ENCODE results near the gene PCP4L1.
"Not testable (repeated sequence)": the region's sequence is repeated elsewhere in the genome, so short reads cannot be mapped to it uniquely, and the experiment has no call there.

PCP4L1 gene

GRCh38 chr1:161258439-161259344 is at the start of gene PCP4L1:
Gene PCP4L1 (plus strand): TSS chr1:161258745. CDS start chr1:161258975, 230 bp downstream.
- peak; percentile 58 for DNase-seq (ENCODE audit: low read depth)

- DNase-seq (ENCODE audit: low read depth): peak; percentile 77
These were observed 48.6 kb upstream of the PCP4L1 start for GRCh38 chr1:161209790-161210409.

- no peak for DNase-seq (ENCODE audit: low read depth)
These were observed 44.2 kb upstream of the PCP4L1 start for GRCh38 chr1:161214369-161214768.

DNA sequence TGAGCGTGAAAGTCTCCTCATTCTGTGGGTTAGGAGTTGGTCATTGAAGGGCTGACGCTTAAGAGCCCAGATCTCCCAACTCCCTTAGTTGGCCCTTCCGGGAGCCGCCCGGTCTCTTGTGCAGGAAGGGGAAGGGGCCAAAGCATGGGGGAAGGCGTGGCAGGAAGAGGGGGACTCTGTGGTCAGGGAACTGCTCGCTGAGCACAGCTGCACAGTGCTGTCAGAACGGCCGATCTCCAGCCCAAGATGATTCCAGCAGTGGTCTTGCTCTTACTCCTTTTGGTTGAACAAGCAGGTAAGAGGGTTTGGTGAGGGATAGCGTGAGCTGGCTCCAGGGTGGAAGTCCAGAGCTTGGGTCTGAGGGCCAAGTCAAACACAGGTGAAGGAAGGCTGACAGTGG is 43.5 kb upstream of the PCP4L1 start, which contains the start of gene FCER1G:
TSS of gene FCER1G (plus strand) at position 220 of the 400 bp plus-strand sequence. CDS start at position 247, 27 bp downstream.
- no peak for DNase-seq (ENCODE audit: low read depth)

GRCh38 chr1:161216945-161217712 is 41.4 kb upstream of the PCP4L1 start:
- peak; percentile 72 for DNase-seq (ENCODE audit: low read depth)

- DNase-seq (ENCODE audit: low read depth): no peak
These were observed 40.7 kb upstream of the PCP4L1 start for GRCh38 chr1:161217831-161218230.

- DNase-seq (ENCODE audit: low read depth): no peak
These were observed 40.1 kb upstream of the PCP4L1 start for GRCh38 chr1:161218301-161219077.

DNA sequence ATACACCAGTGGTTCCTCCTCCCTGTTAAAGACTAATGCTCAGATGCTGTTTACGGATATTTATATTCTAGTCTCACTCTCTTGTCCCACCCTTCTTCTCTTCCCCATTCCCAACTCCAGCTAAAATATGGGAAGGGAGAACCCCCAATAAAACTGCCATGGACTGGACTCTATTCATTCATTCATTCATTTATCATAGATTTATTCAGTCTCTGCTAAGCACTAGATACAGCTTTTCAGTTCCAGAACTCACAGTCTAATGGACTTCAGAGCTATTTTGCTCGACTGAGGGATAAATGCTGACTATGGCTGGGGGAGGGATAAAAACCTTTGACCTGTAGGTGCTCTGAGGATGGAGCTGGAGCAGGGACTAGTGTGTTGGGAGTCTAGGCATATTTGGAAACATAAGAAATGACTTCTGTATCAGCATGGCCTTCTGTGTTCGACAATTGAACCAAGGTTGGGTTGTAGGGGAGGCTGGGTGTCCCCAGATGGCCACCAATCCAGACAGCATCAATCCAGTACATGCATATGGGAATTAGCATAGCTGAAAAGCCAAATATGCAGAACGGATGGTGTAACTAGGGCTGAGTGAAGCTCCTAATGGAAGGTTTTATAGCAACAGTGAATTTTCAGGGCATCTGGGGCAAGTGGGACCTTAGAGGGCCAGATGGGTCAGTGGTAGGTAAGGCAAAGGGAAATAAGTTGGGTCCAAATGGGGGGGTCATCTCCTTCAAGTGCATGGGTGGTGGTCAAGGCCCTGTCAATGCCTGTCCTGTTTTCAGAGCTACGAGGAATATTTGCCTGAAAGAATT is 39.3 kb upstream of the PCP4L1 start:
- no peak for DNase-seq (ENCODE audit: low read depth)

DNA sequence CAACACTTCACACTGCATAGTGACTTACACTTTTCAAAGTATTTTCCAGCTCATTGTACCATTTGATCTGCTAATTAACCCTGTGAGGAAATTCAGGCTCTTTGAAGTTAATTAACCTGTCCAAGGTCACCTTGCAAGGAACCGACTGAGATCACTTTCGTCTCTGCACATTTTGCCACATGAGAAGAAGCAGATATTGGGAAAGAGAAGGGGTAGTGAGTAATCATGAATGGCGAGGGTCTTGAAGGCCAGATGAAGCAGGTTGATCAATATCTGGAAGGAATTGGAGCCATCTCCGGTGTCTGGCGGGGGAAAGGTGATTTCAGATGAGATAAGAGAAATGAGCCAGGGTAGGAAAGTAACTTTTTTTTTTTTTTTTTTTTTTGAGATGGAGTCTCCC is 38.5 kb upstream of the PCP4L1 start:
- no peak for DNase-seq (ENCODE audit: low read depth)

- DNase-seq (ENCODE audit: low read depth): no peak
These were observed 36.1 kb upstream of the PCP4L1 start for GRCh38 chr1:161222175-161223019.

- DNase-seq (ENCODE audit: low read depth): no peak
These were observed 34.5 kb upstream of the PCP4L1 start for GRCh38 chr1:161223805-161224694.

GRCh38 chr1:161224695-161225087 is 33.9 kb upstream of the PCP4L1 start:
- not testable (repeated sequence) for DNase-seq (ENCODE audit: low read depth)

DNA sequence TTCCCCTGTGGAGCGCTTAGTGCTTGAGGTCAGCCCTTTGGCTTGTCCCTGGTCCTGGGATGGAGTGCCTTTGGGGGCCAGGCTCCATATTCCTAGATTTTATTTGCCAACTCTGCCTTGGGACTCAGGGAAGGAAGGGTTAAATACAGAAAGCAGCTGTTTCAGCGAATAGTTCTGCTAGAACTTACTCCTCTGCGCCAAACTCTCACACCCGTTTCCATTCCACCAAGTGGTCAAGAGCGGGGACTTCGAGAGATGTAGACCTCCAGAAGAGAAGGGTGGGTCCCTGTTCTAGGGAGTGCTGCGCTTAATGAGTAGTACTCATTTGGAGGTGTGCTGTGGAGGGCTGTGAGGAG is 33.4 kb upstream of the PCP4L1 start:
- DNase-seq (ENCODE audit: low read depth): no peak

DNA sequence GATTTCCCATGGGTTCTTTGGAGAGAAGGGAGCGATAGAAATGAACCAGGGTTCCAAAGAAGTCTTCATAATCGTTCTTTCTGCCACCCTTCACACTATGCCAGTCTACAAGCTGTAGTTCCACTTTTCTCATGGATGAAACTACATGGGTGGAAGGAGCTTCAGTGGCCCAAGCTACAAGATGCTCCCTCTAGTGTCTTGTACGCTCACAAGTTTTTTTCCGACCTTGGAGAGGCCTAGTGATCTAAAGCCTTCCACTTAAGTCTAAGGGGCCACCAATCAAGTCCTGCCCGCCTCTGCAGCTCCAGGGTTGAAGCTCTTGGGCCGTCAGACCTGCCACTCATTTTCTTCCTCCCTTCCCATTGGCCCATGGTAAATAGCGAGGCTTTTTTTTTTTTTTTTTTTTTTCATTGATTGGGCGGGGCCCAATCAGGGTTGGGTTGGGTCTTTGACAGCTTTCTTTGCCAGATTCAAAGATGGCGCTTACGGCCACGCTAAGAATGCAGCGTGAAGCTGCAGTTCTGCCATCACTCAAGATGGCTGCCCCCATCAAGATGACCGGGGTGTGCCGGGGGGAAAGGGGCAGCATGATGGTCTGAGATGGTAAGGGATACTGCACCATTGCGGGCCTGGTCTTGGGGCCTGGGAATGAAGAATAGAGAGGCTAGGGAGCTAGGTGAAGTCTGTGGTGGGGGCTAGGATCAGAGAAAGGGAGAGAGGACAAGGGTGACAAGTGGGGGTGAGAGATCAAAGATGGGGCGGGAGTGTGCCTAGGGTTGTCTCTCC is 32.8 kb upstream of the PCP4L1 start, which contains the start of gene TOMM40L:
TSS of gene TOMM40L (plus strand) at position 527 of the 786 bp plus-strand sequence. CDS start 430 bp downstream, outside the sequence.
- peak; percentile 100 for DNase-seq (ENCODE audit: low read depth)

DNA sequence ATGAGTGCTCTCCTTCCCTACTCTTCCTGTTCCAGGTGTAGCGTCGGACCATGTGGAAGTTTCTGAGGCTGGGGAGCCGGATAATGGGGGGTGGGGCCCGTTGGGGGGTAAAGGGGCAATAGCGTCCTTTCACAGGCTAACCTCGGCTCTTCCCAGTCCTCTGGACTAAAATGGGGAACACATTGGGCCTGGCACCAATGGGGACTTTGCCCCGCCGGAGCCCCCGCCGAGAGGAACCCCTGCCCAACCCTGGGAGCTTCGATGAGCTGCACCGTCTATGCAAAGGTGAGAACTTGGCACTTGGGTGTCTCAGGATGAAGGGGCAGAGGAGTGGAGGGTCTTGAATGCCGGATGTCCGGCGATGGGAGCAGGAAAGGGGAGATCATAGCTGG is 32.2 kb upstream of the PCP4L1 start:
- no peak for DNase-seq (ENCODE audit: low read depth)

- DNase-seq (ENCODE audit: low read depth): no peak
These were observed 31.8 kb upstream of the PCP4L1 start for GRCh38 chr1:161226759-161227158.

DNA sequence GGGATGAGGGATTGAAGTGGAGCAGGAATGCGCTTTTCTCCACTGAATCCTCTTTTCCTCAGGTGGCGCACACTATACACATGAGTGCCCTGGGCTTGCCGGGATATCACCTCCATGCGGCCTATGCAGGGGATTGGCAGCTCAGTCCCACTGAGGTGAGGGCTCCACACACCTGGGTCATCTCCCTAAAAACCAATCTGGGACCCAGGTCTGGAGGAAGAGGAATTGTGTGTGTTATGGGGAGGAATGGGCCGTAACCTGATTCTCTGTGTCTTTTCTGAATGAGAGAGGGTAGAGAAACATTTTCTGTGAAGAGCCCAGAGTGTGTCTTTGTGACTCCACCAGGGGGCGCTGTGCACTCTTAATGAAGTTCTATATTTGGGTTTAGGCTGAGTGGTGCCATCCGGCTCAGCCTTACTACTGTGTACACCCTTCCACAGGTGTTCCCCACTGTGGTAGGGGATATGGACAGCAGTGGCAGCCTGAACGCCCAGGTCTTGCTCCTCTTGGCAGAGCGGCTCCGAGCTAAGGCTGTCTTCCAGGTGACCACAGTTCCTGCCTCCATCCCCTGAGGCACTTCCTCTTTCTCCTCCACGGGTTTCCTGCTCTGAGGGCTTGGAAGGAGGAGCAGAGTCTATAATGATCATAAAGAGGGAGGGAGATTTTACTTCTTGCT is 31.2 kb upstream of the PCP4L1 start:
- peak; percentile 77 for DNase-seq (ENCODE audit: low read depth)
